NCI-H146 treated with DMSO at 0.1 percent for 48 hours (cell line): Measurements from ENCODE around the gene ARHGEF18.
"Not testable (repeated sequence)": the region's sequence is repeated elsewhere in the genome, so short reads cannot be mapped to it uniquely, and the experiment has no call there.

Experiments
- DNase-seq: peaks from one replicate; lab custom pipeline; 2025; ENCODE audit not compliant: unreplicated experiment; lab: John Stamatoyannopoulos, UW

Gene ARHGEF18

GRCh38 chr19:7346488-7346971 lies 2.2 kb upstream of the ARHGEF18 start:
- DNase-seq: no peak

GRCh38 chr19:7346997-7347396 lies 1.7 kb upstream of the ARHGEF18 start:
- not testable (repeated sequence) for DNase-seq

GRCh38 chr19:7349231-7349591 lies 474 bp downstream of the ARHGEF18 start:
- no peak for DNase-seq

- no peak for DNase-seq
Observed at GRCh38 chr19:7349961-7350711, 1.4 kb downstream of the ARHGEF18 start.

GRCh38 chr19:7351861-7352260 lies 3.1 kb downstream of the ARHGEF18 start:
- DNase-seq: no peak

GRCh38 chr19:7355151-7355820 lies 6.5 kb downstream of the ARHGEF18 start:
- DNase-seq: no peak

GRCh38 chr19:7355871-7356270 lies 7.1 kb downstream of the ARHGEF18 start:
- DNase-seq: no peak

GRCh38 chr19:7356899-7357627 lies 8.3 kb downstream of the ARHGEF18 start:
- no peak for DNase-seq

- no peak for DNase-seq
Observed at GRCh38 chr19:7358102-7358597, 9.4 kb downstream of the ARHGEF18 start.

- no peak for DNase-seq
Observed at GRCh38 chr19:7360393-7360984, 11.8 kb downstream of the ARHGEF18 start.

GRCh38 chr19:7363225-7363624 lies 14.5 kb downstream of the ARHGEF18 start:
- no peak for DNase-seq

GRCh38 chr19:7366701-7367420 lies 18.1 kb downstream of the ARHGEF18 start:
- DNase-seq: no peak

- DNase-seq: no peak
Observed at GRCh38 chr19:7368456-7368855, 19.7 kb downstream of the ARHGEF18 start.

- not testable (repeated sequence) for DNase-seq
Observed at GRCh38 chr19:7368866-7369265, 20.1 kb downstream of the ARHGEF18 start.

- DNase-seq: no peak
Observed at GRCh38 chr19:7370546-7370945, 21.8 kb downstream of the ARHGEF18 start.

GRCh38 chr19:7371001-7371400 lies 22.3 kb downstream of the ARHGEF18 start:
- DNase-seq: no peak

- no peak for DNase-seq
Observed at GRCh38 chr19:7372810-7373209, 24.1 kb downstream of the ARHGEF18 start.

GRCh38 chr19:7373862-7374261 lies 25.1 kb downstream of the ARHGEF18 start:
- DNase-seq: no peak

GRCh38 chr19:7376151-7376852 lies 27.6 kb downstream of the ARHGEF18 start:
- DNase-seq: no peak

GRCh38 chr19:7377196-7377595 lies 28.5 kb downstream of the ARHGEF18 start:
- DNase-seq: no peak
